ENCODE data around the gene MTA1.

GRCh38 chr14:105452963-105453362 lies 33.3 kb downstream of the MTA1 start:
- TF ChIP-seq CTCF (conservative IDR thresholded peaks at IDR 0.05; ENCODE audit: low read length) (no peak), EZH2phosphoT487 (IDR thresholded peaks at IDR 0.05; ENCODE audit: borderline replicate concordance, low read depth, low read length) (no peak)

Data from OCI-LY7 (cell line).